SK-N-MC (cell line): Measurements from ENCODE around the gene COPE.

Source experiments
- DNase-seq: peaks from one replicate; pipeline ENCODE4 v3.0.0-alpha.2; 2011; ENCODE audit warnings: low read depth, low spot score
- H3K27ac ChIP-seq: fragments of 200-600 bp; sonication (generic); 2 replicates; pipeline ENCODE4 v1.5.1; 2016; ENCODE audit warnings: mixed run types
- H3K36me3 ChIP-seq: fragments of 200-600 bp; sonication (generic); 2 replicates; pipeline ENCODE4 v1.6.1; 2017; ENCODE audit warnings: antibody characterized with exemption, low read length, mixed read lengths; ENCODE audit not compliant: insufficient read depth
- H3K4me3 ChIP-seq: fragments of 200-600 bp; sonication (generic); 2 replicates; pipeline ENCODE4 v1.5.1; 2016
- H3K9ac ChIP-seq: fragments of 200-600 bp; sonication (generic); 2 replicates; pipeline ENCODE4 v1.8.0; 2017; ENCODE audit warnings: mixed run types, mixed read lengths; ENCODE audit not compliant: insufficient read length
- H3K9me3 ChIP-seq: fragments of 200-600 bp; sonication (generic); 2 replicates; pipeline ENCODE4 v1.6.1; 2017; ENCODE audit warnings: low read depth, mild to moderate bottlenecking, antibody characterized with exemption, low read length, moderate library complexity, mixed read lengths
- EZH2 ChIP-seq: fragments of 200-600 bp; sonication (generic); IDR thresholded peaks from one replicate; pipeline ENCODE4 v1.6.1; 2017; ENCODE audit warnings: antibody characterized with exemption
- FOXP2 ChIP-seq: optimal IDR thresholded peaks from 2 replicates; pipeline ENCODE3; 2011; ENCODE audit warnings: mild to moderate bottlenecking, moderate library complexity; ENCODE audit not compliant: insufficient read depth; ENCODE audit errors: extremely low read length, control extremely low read depth
- POLR2AphosphoS5 ChIP-seq: IDR thresholded peaks from 2 replicates; pipeline ENCODE4 v1.6.1; 2012; ENCODE audit warnings: mild to moderate bottlenecking, low read depth, low read length, borderline replicate concordance

COPE gene

GRCh38 chr19:18894254-18895037, 24.7 kb downstream of the COPE start:
- Histone ChIP-seq H3K4me3 (peak overlapping the region; percentile 83), H3K36me3 (no peaks in the 10 kb centered on the region), H3K9me3 (no peaks in the 10 kb centered on the region), H3K9ac (no peak overlapping the region), H3K27ac (no peak overlapping the region)
- DNase-seq, result no peak
- TF ChIP-seq FOXP2, result no peak
- no peak for TF ChIP-seq EZH2
- no peak for TF ChIP-seq POLR2AphosphoS5

- Histone ChIP-seq H3K9me3 (no peaks in the 10 kb centered on the region), H3K4me3 (no peak overlapping the region), H3K27ac (no peak overlapping the region), H3K9ac (no peak overlapping the region), H3K36me3 (no peaks in the 10 kb centered on the region)
- DNase-seq, result no peak
- TF ChIP-seq EZH2 (no peak), FOXP2 (no peak), POLR2AphosphoS5 (no peak)
Measured at GRCh38 chr19:18893587-18894253, 25.5 kb downstream of the COPE start.

- Histone ChIP-seq H3K9me3 (no peaks in the 10 kb centered on the region), H3K9ac (no peak overlapping the region), H3K4me3 (no peak overlapping the region), H3K36me3 (no peaks in the 10 kb centered on the region), H3K27ac (no peak overlapping the region)
- DNase-seq, result no peak
- TF ChIP-seq FOXP2 (no peak), EZH2 (no peak), POLR2AphosphoS5 (no peak)
Measured at GRCh38 chr19:18889949-18890745, 29.0 kb downstream of the COPE start.

GRCh38 chr19:18886972-18887371, 32.2 kb downstream of the COPE start:
- H3K9me3 ChIP-seq, result no peaks in the 10 kb centered on the region
- H3K36me3 ChIP-seq, result no peaks in the 10 kb centered on the region; the same call in 1 of the 2 replicates
- no peak overlapping the region for H3K27ac ChIP-seq
- TF ChIP-seq FOXP2 (no peak), POLR2AphosphoS5 (no peak), EZH2 (no peak)
- H3K9ac ChIP-seq, result no peak overlapping the region
- H3K4me3 ChIP-seq, result no peak overlapping the region
- DNase-seq, result no peak

GRCh38 chr19:18883526-18884304, 35.5 kb downstream of the COPE start:
- H3K9me3 ChIP-seq, result no peaks in the 10 kb centered on the region
- no peak overlapping the region for H3K9ac ChIP-seq
- no peak overlapping the region for H3K27ac ChIP-seq
- TF ChIP-seq EZH2 (no peak), POLR2AphosphoS5 (no peak), FOXP2 (no peak)
- no peak for DNase-seq
- H3K4me3 ChIP-seq, result no peak overlapping the region
- no peaks in the 10 kb centered on the region; the same call in 1 of the 2 replicates for H3K36me3 ChIP-seq

- H3K36me3 ChIP-seq, result peaks cover 6% of the 10 kb centered on the region; the same call in 1 of the 2 replicates
- TF ChIP-seq EZH2 (no peak), FOXP2 (no peak), POLR2AphosphoS5 (no peak)
Measured at GRCh38 chr19:18881491-18881890, 37.7 kb downstream of the COPE start.

GRCh38 chr19:18879579-18880373, 39.4 kb downstream of the COPE start:
- Histone ChIP-seq H3K9ac (no peak overlapping the region), H3K9me3 (no peaks in the 10 kb centered on the region), H3K4me3 (no peak overlapping the region), H3K27ac (no peak overlapping the region), H3K36me3 (peaks cover 6% of the 10 kb centered on the region; the same call in 1 of the 2 replicates)
- no peak for TF ChIP-seq POLR2AphosphoS5
- no peak for TF ChIP-seq EZH2
- TF ChIP-seq FOXP2, result no peak
- no peak for DNase-seq

More at GRCh38 chr19:18881491-18881890, 37.7 kb downstream of the COPE start:
- no peak overlapping the region for H3K4me3 ChIP-seq
- H3K9me3 ChIP-seq, result no peaks in the 10 kb centered on the region
- no peak overlapping the region for H3K27ac ChIP-seq
- DNase-seq, result no peak
- H3K9ac ChIP-seq, result no peak overlapping the region
